Measurements from ENCODE around the gene SFMBT1. TPM values are rescaled to one million over a fixed set of nuclear protein-coding genes. Genes with fewer than 3 reads are reported as not detected.

SFMBT1 gene
- total and polyA plus RNA-seq, 2 of the 8 experiments (the other 6 are each of a cell fraction or from before 2014, with no cell fraction given) = 8.1 to 16.8 TPM

GRCh38 chr3:53024315-53024714 lies 21.6 kb downstream of the SFMBT1 start:
- Histone ChIP-seq H4K5ac (ENCODE audit: insufficient read length, low read depth, low read length) (no peak overlapping the region), H3K4me1 (replicated peaks in 1 of 4; ENCODE audit: control insufficient read depth in 3 of 4, insufficient read depth in 4 of 4, low read length in 3 of 4) (peaks cover 0 to 6% (median 3%) of the 10 kb centered on the region in 4 experiments; a peak in 4 of 7 replicates), H2AFZ (ENCODE audit: low read length) (no peak overlapping the region), H3K36me3 (ENCODE audit: control insufficient read depth in 2 of 4, insufficient read depth in 4 of 4, low read length in 3 of 4) (no peaks in the 10 kb centered on the region), H3K14ac (ENCODE audit: insufficient read length) (no peak overlapping the region), H3K4me2 (ENCODE audit: insufficient read depth in 1 of 2, low read depth in 2 of 2, low read length in 2 of 2) (no peak overlapping the region), H2BK12ac (ENCODE audit: low read depth, low read length) (no peak overlapping the region), H3K79me1 (ENCODE audit: low read depth, low read length) (peaks cover 9% of the 10 kb centered on the region), H3K18ac (ENCODE audit: extremely low read depth, low read length) (no peak overlapping the region), H2BK20ac (ENCODE audit: low read length) (no peak overlapping the region), H3K56ac (replicated peaks; ENCODE audit: insufficient read length, low read depth, low read length) (no peak overlapping the region), H3K79me2 (ENCODE audit: control insufficient read depth in 1 of 2, insufficient read depth in 2 of 2, low read length in 2 of 2) (peaks cover 0 to 51% of the 10 kb centered on the region in 2 experiments; a peak in 2 of 4 replicates), H3K9me3 (ENCODE audit: insufficient read depth in 2 of 2, low read depth in 1 of 2, low read length in 1 of 2) (no peaks in the 10 kb centered on the region), H3K27ac (ENCODE audit: low read depth, low read length) (no peak overlapping the region), H3K4me3 (ENCODE audit: extremely low read depth in 1 of 4, insufficient read depth in 2 of 4, low read depth in 3 of 4, low read length in 4 of 4) (no peak overlapping the region), H4K91ac (replicated peaks; ENCODE audit: insufficient read length, low read length) (no peak overlapping the region), H3K9ac (replicated peaks in 1 of 4; ENCODE audit: extremely low read depth in 1 of 4, low read depth in 3 of 4, low read length in 3 of 4) (no peak overlapping the region), H2BK5ac (ENCODE audit: low read depth, low read length) (no peak overlapping the region), H3K4ac (replicated peaks; ENCODE audit: insufficient read length, low read depth, low read length) (no peak overlapping the region), H2BK15ac (ENCODE audit: low read length) (no peak overlapping the region), H2AK5ac (ENCODE audit: low read depth, low read length) (no peak overlapping the region), H3K23ac (ENCODE audit: insufficient read length) (no peak overlapping the region), H4K20me1 (replicated peaks in 1 of 2; ENCODE audit: control insufficient read depth in 1 of 2, insufficient read depth in 2 of 2, low read length in 2 of 2) (no peaks in the 10 kb centered on the region), H4K8ac (ENCODE audit: extremely low read depth, insufficient read depth, low read length) (no peak overlapping the region), H2BK120ac (replicated peaks; ENCODE audit: low read depth, low read length) (no peak overlapping the region), H3K23me2 (ENCODE audit: low read depth, low read length) (no peaks in the 10 kb centered on the region), H3K27me3 (replicated peaks in 1 of 4; ENCODE audit: control insufficient read depth in 3 of 4, extremely low read depth in 1 of 4, insufficient read depth in 3 of 4, low read length in 3 of 4) (no peaks in the 10 kb centered on the region)
- ChIA-PET CTCF (ENCODE audit: partially characterized antibody) (interaction anchor here (0.9 to 1.3 kb wide), 3 partner anchors 12 to 173 kb away, joined by 3 to 4 read pairs (median 4); no protein-coding TSS in a partner anchor), POLR2A (ENCODE audit: partially characterized antibody) (interaction anchor here (1.3 to 2.2 kb wide), 2 partner anchors 20 to 23 kb away, joined by 3 to 4 read pairs; no protein-coding TSS in a partner anchor)
- no peak for FAIRE-seq
- DNase-seq (ENCODE audit: low read depth in 1 of 2, low spot score in 2 of 2) = no peak
- 85% methylated on average over 6 of the region's 6 CpGs; no CpG with 5 or more reads in 1 of the 2 experiments for WGBS, 2 experiments (ENCODE audit: extremely low coverage in 1 of 2, insufficient coverage in 1 of 2, insufficient read length in 1 of 2, insufficient replicate concordance in 2 of 2, low coverage in 1 of 2, low lambda C conversion rate in 2 of 2, missing lambda C conversion rate in 1 of 2)
- TF ChIP-seq MAFK (IDR thresholded peaks at IDR 0.05; ENCODE audit: low read depth, low read length) (no peak), SP4 (IDR thresholded peaks at IDR 0.05; ENCODE audit: low read length) (no peak), RBBP5 (IDR thresholded peaks at IDR 0.05; ENCODE audit: borderline replicate concordance, low read depth, low read length) (no peak), CTCF (IDR thresholded peaks at IDR 0.05; ENCODE audit: control extremely low read depth in 1 of 3, insufficient read depth in 1 of 3, low read depth in 1 of 3, low read length in 3 of 3) (no peak), CTBP2 (IDR thresholded peaks at IDR 0.05; ENCODE audit: borderline replicate concordance, insufficient read depth, insufficient read length, low read length) (no peak), ATF2 (IDR thresholded peaks at IDR 0.05; ENCODE audit: low read length) (no peak), SIX5 (IDR thresholded peaks at IDR 0.05; ENCODE audit: low read depth, low read length) (no peak), JUN (IDR thresholded peaks at IDR 0.05; ENCODE audit: low read depth, low read length) (no peak), POU5F1 (IDR thresholded peaks at IDR 0.05; ENCODE audit: low read depth, low read length) (no peak), YY1 (IDR thresholded peaks at IDR 0.05; ENCODE audit: low read depth, low read length) (no peak)
